Stimulated activated CD4-positive, alpha-beta T cell treated with anti-CD3 and anti-CD28 coated beads, Interleukin-15, amount 100 ng/mL, for 48 hours (primary cell): ENCODE measurements around the gene UBXN6.

ENCODE experiments used
- DNase-seq, 2 donors: peaks; one replicate each; pipeline ENCODE4 v3.0.0-alpha.2; 2020; ENCODE audit warnings: low read depth in 2 of 2

The UBXN6 gene

GRCh38 chr19:4457654-4458395 is at the start of gene UBXN6:
Gene UBXN6, minus strand, starts transcription at chr19:4457794. Its CDS starts 97 bp downstream, at chr19:4457697.
- peak; percentile 97 to 98 for DNase-seq

GRCh38 chr19:4507150-4507452 is 49.5 kb upstream of the UBXN6 start:
- DNase-seq, result no peak

- DNase-seq, result no peak
Measured at GRCh38 chr19:4506449-4507149, 49.0 kb upstream of the UBXN6 start.

- DNase-seq, result no peak
Measured at GRCh38 chr19:4505570-4506448, 48.2 kb upstream of the UBXN6 start.

GRCh38 chr19:4504891-4505569 is 47.4 kb upstream of the UBXN6 start:
- no peak for DNase-seq

- no peak for DNase-seq
Measured at GRCh38 chr19:4504297-4504701, 46.7 kb upstream of the UBXN6 start.

GRCh38 chr19:4503825-4504170 is 46.2 kb upstream of the UBXN6 start:
- no peak for DNase-seq

- no peak for DNase-seq
Measured at GRCh38 chr19:4503132-4503824, 45.7 kb upstream of the UBXN6 start.

GRCh38 chr19:4502282-4503131 is 44.9 kb upstream of the UBXN6 start:
- DNase-seq, result no peak

GRCh38 chr19:4501691-4502090 is 44.1 kb upstream of the UBXN6 start:
- no peak for DNase-seq

GRCh38 chr19:4500841-4501591 is 43.4 kb upstream of the UBXN6 start:
- no peak for DNase-seq

- DNase-seq, result no peak
Measured at GRCh38 chr19:4499855-4500254, 42.3 kb upstream of the UBXN6 start.

GRCh38 chr19:4499318-4499717 is 41.7 kb upstream of the UBXN6 start:
- no peak for DNase-seq

GRCh38 chr19:4498694-4499093 is 41.1 kb upstream of the UBXN6 start:
- no peak for DNase-seq

GRCh38 chr19:4497770-4498389 is 40.3 kb upstream of the UBXN6 start:
- DNase-seq, result no peak

GRCh38 chr19:4496304-4496703 is 38.7 kb upstream of the UBXN6 start:
- no peak for DNase-seq

GRCh38 chr19:4495471-4495870 is 37.9 kb upstream of the UBXN6 start:
- no peak for DNase-seq

- DNase-seq, result no peak
Measured at GRCh38 chr19:4494691-4495064, 37.1 kb upstream of the UBXN6 start.

- DNase-seq, result no peak
Measured at GRCh38 chr19:4493929-4494690, 36.5 kb upstream of the UBXN6 start.
